ENCODE measurements around the gene RAD51.

- TF ChIP-seq CTCF (IDR thresholded peaks at IDR 0.05; ENCODE audit: low read length) = no peak
- no peak for TF ChIP-seq EZH2 (optimal IDR thresholded peaks at IDR 0.05; ENCODE audit: low read depth, low read length)
Observed at GRCh38 chr15:40764629-40765103, 69.7 kb downstream of the RAD51 start.

Measured in MM.1S (cell line).